Esophagus squamous epithelium (tissue), 4 donors: ENCODE results near the gene OGDH.

Experiments used
- CTCF ChIP-seq, 6 experiments: fragments of 450-650 bp in 4 of 6; fragments of 200-600 bp in 2 of 6; sonication (generic) in 2 of 6; IDR thresholded peaks; one replicate each; pipeline ENCODE4 v1.5.1; 2016 to 2019; ENCODE audit warnings: antibody characterized with exemption in 6 of 6, mild to moderate bottlenecking in 4 of 6, moderate library complexity in 4 of 6
- POLR2A ChIP-seq, 4 donors: fragments of 450-650 bp; IDR thresholded peaks; one replicate each; pipeline ENCODE4 v1.6.1; 2017; ENCODE audit warnings: antibody characterized with exemption in 4 of 4, mild to moderate bottlenecking in 4 of 4, moderate library complexity in 3 of 4

GRCh38 chr7:44634839-44635591 lies 28.6 kb downstream of the OGDH start:
- TF ChIP-seq CTCF (IDR thresholded peaks at IDR 0.05) (no peak), POLR2A (IDR thresholded peaks at IDR 0.05) (no peak)
